D721Med (cell line): ENCODE results near the gene BNC2.

ENCODE experiments used
- DNase-seq: peaks from one replicate; pipeline ENCODE4 v3.0.0; 2011; ENCODE audit warnings: low spot score; ENCODE audit not compliant: insufficient read length
- FAIRE-seq: peaks from 2 replicates; lab custom pipeline; 2011; peaks lifted over from hg19 to GRCh38; lab: Jason Lieb, UNC
- TF ChIP-seq, protein P1 (sequence below): IDR thresholded peaks from 2 replicates; pipeline ENCODE4 v1.5.1; 2012; ENCODE audit warnings: mild to moderate bottlenecking, control low read depth; ENCODE audit not compliant: insufficient read depth; ENCODE audit errors: missing control alignments

BNC2 gene

DNA sequence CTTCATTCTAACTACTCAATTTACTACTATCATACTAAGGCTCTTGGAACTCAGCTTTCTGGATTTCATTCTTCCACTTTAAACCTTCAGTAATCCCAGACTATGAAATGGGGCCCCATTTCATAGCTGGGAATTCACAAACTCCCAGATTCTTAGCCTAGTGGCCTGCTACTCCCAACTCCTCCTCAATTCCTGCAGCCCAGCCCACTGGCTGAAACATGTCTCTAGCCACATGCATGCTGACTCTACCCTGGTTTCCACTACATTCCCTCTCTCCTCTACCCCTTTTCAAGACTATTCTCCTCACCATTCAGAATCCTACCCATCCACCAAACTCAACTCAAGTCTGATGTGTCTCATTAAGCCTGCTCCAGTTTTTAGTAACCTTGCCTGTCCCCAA, 370.6 kb downstream of the BNC2 start:
- no peak for FAIRE-seq
- DNase-seq: no peak
- TF ChIP-seq, protein P1, sequence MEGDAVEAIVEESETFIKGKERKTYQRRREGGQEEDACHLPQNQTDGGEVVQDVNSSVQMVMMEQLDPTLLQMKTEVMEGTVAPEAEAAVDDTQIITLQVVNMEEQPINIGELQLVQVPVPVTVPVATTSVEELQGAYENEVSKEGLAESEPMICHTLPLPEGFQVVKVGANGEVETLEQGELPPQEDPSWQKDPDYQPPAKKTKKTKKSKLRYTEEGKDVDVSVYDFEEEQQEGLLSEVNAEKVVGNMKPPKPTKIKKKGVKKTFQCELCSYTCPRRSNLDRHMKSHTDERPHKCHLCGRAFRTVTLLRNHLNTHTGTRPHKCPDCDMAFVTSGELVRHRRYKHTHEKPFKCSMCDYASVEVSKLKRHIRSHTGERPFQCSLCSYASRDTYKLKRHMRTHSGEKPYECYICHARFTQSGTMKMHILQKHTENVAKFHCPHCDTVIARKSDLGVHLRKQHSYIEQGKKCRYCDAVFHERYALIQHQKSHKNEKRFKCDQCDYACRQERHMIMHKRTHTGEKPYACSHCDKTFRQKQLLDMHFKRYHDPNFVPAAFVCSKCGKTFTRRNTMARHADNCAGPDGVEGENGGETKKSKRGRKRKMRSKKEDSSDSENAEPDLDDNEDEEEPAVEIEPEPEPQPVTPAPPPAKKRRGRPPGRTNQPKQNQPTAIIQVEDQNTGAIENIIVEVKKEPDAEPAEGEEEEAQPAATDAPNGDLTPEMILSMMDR: no peak

DNA sequence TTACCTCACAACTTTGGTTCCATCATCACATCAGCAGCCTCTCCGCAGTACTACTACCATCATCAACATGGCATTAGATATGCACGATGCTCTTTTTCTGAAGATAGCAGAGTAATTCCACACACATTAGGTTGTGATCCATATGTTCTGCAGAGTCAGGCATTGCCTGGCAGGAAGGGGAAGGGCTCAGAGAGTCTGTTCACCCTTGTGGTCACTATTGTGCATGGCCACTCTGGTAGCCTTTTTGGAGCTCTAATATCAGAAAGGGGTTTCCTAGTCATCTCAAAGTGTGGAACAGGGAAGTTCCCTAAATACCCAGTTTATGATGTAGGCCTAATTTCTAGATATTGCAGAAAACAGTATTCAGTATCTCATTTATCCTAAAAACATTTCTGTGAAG, 373.6 kb downstream of the BNC2 start:
- FAIRE-seq: no peak
- TF ChIP-seq, protein P1: no peak

DNA sequence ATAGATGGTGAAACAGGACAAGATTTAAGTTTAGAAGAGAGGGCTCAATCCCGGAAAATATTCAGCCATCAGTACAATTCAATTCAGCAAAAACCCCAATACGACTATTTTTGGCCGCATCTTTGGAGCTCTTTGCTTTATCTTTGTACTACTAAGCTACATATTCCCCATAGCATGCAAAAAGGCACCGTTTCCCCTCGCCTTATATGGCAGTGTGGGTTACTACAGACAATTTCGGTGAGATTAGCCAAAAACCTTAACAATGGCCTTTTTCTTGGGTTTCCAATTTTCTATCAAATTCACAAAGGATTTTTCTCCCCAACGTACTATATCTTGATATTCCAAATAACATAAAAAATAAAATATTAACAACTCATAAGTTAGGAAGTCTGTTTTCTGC, 382.6 kb downstream of the BNC2 start:
- FAIRE-seq: no peak
- DNase-seq: no peak
- TF ChIP-seq, protein P1: no peak

More for the DNA sequence above, 373.6 kb downstream of the BNC2 start:
- DNase-seq: no peak

DNA sequence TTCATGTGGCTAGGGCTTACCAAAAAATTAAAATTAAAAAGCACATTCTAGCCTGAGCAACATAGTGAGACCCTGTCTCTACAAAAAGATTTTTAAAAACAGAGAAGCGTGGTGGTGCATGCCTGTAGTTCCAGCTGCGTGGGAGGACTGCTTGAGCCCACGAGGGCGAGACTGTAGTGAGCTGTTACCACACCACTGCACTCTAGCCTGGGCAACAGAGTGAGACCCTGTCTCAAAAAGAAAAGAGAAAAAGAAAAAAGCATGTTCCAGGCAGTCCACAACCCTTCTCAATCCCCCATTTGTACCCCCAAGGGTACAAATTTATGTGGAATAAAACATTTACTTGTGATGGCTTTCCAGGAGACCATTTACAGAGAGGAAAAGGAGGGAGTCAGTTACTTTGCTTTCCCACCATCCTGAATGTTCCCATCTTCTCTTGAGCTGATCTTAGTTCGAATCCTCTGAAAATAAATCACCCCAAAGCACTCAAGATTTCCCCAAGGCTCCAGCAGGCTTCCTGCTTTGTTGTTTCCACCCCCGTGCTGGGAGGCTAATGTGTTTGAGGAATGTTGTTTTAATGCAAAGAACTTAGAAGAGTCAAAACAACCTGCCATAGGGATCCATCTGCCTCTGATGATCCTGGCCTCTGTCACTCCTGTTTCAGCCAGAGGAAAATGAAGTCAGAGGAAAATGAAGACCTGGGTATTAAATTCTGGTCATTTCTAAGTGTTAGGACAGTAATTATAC, 384.7 kb downstream of the BNC2 start:
- FAIRE-seq: no peak
- TF ChIP-seq, protein P1: no peak
- DNase-seq: no peak

DNA sequence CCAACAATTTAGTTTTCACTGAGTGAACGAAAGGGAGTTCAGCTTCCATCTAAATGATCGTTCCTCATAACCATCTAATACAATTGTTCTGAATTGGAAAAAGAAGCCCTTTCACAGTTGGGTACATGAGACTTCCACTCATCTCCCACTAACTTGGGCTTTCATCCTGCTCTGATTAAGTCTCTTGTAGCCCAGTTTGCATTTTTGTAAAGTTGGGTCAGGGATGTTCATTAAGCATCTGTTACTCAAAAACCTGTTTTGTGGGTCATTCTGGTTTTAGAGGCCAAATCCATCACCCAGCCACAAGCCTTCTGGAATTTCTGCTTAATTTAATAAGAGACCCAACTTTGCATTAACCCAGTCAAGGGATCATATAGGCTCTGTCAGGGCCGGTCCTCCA, 385.3 kb downstream of the BNC2 start:
- FAIRE-seq (no peak), DNase-seq (no peak)
- TF ChIP-seq, protein P1: no peak

DNA sequence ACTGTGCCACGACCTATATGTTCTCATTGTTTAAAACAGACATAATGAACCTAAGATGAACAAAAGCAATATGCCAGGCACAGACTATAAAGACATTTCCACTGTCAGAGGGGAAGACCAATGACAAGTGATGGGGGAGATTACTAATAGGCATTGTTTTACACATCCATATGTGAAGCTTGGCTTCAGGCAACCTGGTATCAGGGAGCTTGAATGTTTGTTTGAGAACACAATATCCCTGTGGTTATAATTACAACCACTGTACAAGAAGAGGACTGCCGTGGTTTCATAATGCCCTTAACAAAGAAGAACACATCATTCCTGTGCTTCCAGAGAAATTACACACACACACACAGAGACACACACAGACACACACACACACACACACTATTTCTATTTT, 385.7 kb downstream of the BNC2 start:
- DNase-seq: no peak
- FAIRE-seq: no peak
- TF ChIP-seq, protein P1: no peak

DNA sequence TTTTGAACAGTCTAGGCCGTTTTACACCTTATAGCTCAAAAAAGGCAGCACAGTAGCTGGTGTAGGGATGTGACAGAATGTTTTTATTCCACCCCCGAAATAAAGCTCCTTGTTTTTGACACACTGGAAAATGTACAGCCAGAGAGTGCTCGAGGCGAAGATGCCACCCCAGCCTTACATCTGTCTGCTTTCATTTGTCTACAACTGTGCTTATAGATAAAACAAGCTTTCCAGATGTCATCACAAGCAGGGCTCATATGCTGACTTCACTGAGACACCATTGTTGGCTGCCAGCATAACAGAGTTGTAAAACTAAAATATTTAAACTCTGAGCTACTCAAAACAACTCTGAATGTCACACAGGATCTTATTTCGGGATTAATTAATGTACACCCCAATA, 386.3 kb downstream of the BNC2 start:
- FAIRE-seq (no peak), DNase-seq (no peak)
- TF ChIP-seq, protein P1: no peak
